GM12892 (cell line): Measurements from ENCODE around the gene TBC1D23.

ENCODE experiments used
- POLR2A ChIP-seq: IDR thresholded peaks from 2 replicates; pipeline ENCODE4 v1.6.1; 2011; ENCODE audit warnings: low read depth, low read length, control low read depth
- POLR2AphosphoS5 ChIP-seq: IDR thresholded peaks from 2 replicates; pipeline ENCODE4 v1.6.1; 2011; ENCODE audit warnings: low read depth, low read length, control low read depth
- TAF1 ChIP-seq: IDR thresholded peaks from 2 replicates; pipeline ENCODE4 v1.6.1; 2011; ENCODE audit warnings: low read depth, mild to moderate bottlenecking, control low read depth, low read length, borderline replicate concordance

- TF ChIP-seq POLR2A (no peak), POLR2AphosphoS5 (no peak), TAF1 (no peak)
Observed at GRCh38 chr3:100317912-100318311, 57.1 kb downstream of the TBC1D23 start.
